Karpas-422 (cell line): ENCODE data around the gene MOAP1. TPM values are rescaled to one million over a fixed set of nuclear protein-coding genes. Genes with fewer than 3 reads are reported as not detected.
A peak's percentile ranks its signal among the peaks of the same experiment; 100 is the strongest.

Experiments
- DNase-seq: peaks from one replicate; pipeline ENCODE4 v3.0.0-alpha.2; 2015
- H2AFZ ChIP-seq: fragments of 200-600 bp; sonication (generic); 2 replicates; pipeline ENCODE4 v1.6.1; 2014; ENCODE audit warnings: antibody characterized with exemption, low read length, mixed read lengths
- H3K27ac ChIP-seq: fragments of 200-600 bp; sonication (generic); 2 replicates; pipeline ENCODE4 v1.5.1; 2014; ENCODE audit warnings: mild to moderate bottlenecking, low read length, moderate library complexity
- H3K27me3 ChIP-seq: fragments of 200-600 bp; sonication (generic); 2 replicates; pipeline ENCODE4 v1.6.1; 2014; ENCODE audit warnings: low read length, mixed read lengths
- H3K36me3 ChIP-seq: fragments of 200-600 bp; sonication (generic); 2 replicates; pipeline ENCODE4 v1.6.1; 2014; ENCODE audit warnings: low read length, mixed read lengths; ENCODE audit not compliant: insufficient read depth
- H3K4me1 ChIP-seq: fragments of 200-600 bp; sonication (generic); 2 replicates; pipeline ENCODE4 v1.6.1; 2014; ENCODE audit warnings: mild to moderate bottlenecking, low read length, mixed read lengths
- H3K4me2 ChIP-seq: fragments of 200-600 bp; sonication (generic); 2 replicates; pipeline ENCODE4 v1.6.1; 2014; ENCODE audit warnings: low read length, low read depth, mild to moderate bottlenecking; ENCODE audit not compliant: poor library complexity, severe bottlenecking
- H3K4me3 ChIP-seq: fragments of 200-600 bp; sonication (generic); 2 replicates; pipeline ENCODE4 v1.5.1; 2014; ENCODE audit warnings: mild to moderate bottlenecking, antibody characterized with exemption, low read length, mixed read lengths
- H3K79me2 ChIP-seq: fragments of 200-600 bp; sonication (generic); 2 replicates; pipeline ENCODE4 v1.6.1; 2014; ENCODE audit warnings: mild to moderate bottlenecking, low read length, mixed read lengths
- H3K9ac ChIP-seq: fragments of 200-600 bp; sonication (generic); 2 replicates; pipeline ENCODE4 v1.6.0; 2014; ENCODE audit warnings: low read length
- H3K9me2 ChIP-seq: fragments of 200-600 bp; sonication (generic), shearing (Covaris generic); replicated peaks from 2 replicates; pipeline ENCODE4 v1.6.0; 2014; ENCODE audit warnings: mild to moderate bottlenecking, low read length, moderate library complexity; ENCODE audit not compliant: insufficient read depth
- H3K9me3 ChIP-seq: fragments of 300-700, 200-600 bp; sonication (generic); 2 replicates; pipeline ENCODE4 v1.6.1; 2014; ENCODE audit warnings: low read length, mixed read lengths
- H4K20me1 ChIP-seq: fragments of 200-600 bp; sonication (generic); 2 replicates; pipeline ENCODE4 v1.6.1; 2014; ENCODE audit warnings: mild to moderate bottlenecking, antibody characterized with exemption, low read length, low read depth; ENCODE audit not compliant: insufficient read depth
- total RNA-seq: library from RNA; depleted of rRNA; stranded (reverse); fragments of >200 nt; shearing (Covaris generic); gene quantifications from 2 replicates; pipeline ENCODE4 v1.2.3, GENCODE V29; 2014; ENCODE audit warnings: low replicate concordance

MOAP1 gene
- total RNA-seq, 1 experiment from 2014 or later: 50.8 TPM

GRCh38 chr14:93220509-93220908 is 35.8 kb upstream of the MOAP1 start:
- peaks cover 44% of the 10 kb centered on the region for H3K36me3 ChIP-seq
- H3K4me1 ChIP-seq: peaks cover 2% of the 10 kb centered on the region; the same call in 1 of the 2 replicates

GRCh38 chr14:93219103-93219726 is 34.5 kb upstream of the MOAP1 start:
- peak; percentile 89 for DNase-seq

More at GRCh38 chr14:93220509-93220908, 35.8 kb upstream of the MOAP1 start:
- Histone ChIP-seq H3K4me2 (no peak overlapping the region), H3K4me3 (no peak overlapping the region), H3K9ac (no peak overlapping the region), H2AFZ (no peak overlapping the region), H3K27ac (no peak overlapping the region), H3K27me3 (no peaks in the 10 kb centered on the region), H3K9me3 (no peaks in the 10 kb centered on the region), H3K79me2 (no peaks in the 10 kb centered on the region), H4K20me1 (no peaks in the 10 kb centered on the region), H3K9me2 (no peaks in the 10 kb centered on the region)
- DNase-seq: peak; percentile 61

GRCh38 chr14:93214598-93214997 is 29.9 kb upstream of the MOAP1 start:
- H2AFZ ChIP-seq: no peak overlapping the region
- no peak overlapping the region for H3K4me2 ChIP-seq
- H4K20me1 ChIP-seq: no peaks in the 10 kb centered on the region
- no peaks in the 10 kb centered on the region for H3K9me2 ChIP-seq
- H3K4me1 ChIP-seq: peaks cover 22% of the 10 kb centered on the region
- H3K27me3 ChIP-seq: no peaks in the 10 kb centered on the region
- H3K27ac ChIP-seq: no peak overlapping the region
- peaks cover 14% of the 10 kb centered on the region for H3K79me2 ChIP-seq
- H3K9ac ChIP-seq: no peak overlapping the region
- no peak for DNase-seq
- H3K36me3 ChIP-seq: peaks cover 39% of the 10 kb centered on the region; the same call in 1 of the 2 replicates
- H3K4me3 ChIP-seq: no peak overlapping the region
- H3K9me3 ChIP-seq: no peaks in the 10 kb centered on the region

More at GRCh38 chr14:93219103-93219726, 34.5 kb upstream of the MOAP1 start:
- no peak overlapping the region for H3K9ac ChIP-seq
- H3K9me3 ChIP-seq: no peaks in the 10 kb centered on the region
- no peak overlapping the region for H3K4me2 ChIP-seq
- H3K9me2 ChIP-seq: no peaks in the 10 kb centered on the region
- H3K27me3 ChIP-seq: no peaks in the 10 kb centered on the region
- H3K4me1 ChIP-seq: peaks cover 2% of the 10 kb centered on the region; the same call in 1 of the 2 replicates
- H3K79me2 ChIP-seq: no peaks in the 10 kb centered on the region
- no peaks in the 10 kb centered on the region for H4K20me1 ChIP-seq
- H3K36me3 ChIP-seq: peaks cover 43% of the 10 kb centered on the region
- no peak overlapping the region for H3K27ac ChIP-seq
- no peak overlapping the region for H3K4me3 ChIP-seq
- no peak overlapping the region for H2AFZ ChIP-seq

GRCh38 chr14:93212432-93212831 is 27.7 kb upstream of the MOAP1 start:
- Histone ChIP-seq H3K9me2 (no peaks in the 10 kb centered on the region), H4K20me1 (no peaks in the 10 kb centered on the region), H3K9me3 (no peaks in the 10 kb centered on the region), H3K4me3 (no peak overlapping the region), H2AFZ (no peak overlapping the region), H3K27ac (peak overlapping the region; percentile 43), H3K9ac (no peak overlapping the region), H3K79me2 (peaks cover 36% of the 10 kb centered on the region), H3K4me1 (peaks cover 40% of the 10 kb centered on the region), H3K36me3 (peaks cover 30% of the 10 kb centered on the region; the same call in 1 of the 2 replicates), H3K4me2 (no peak overlapping the region), H3K27me3 (no peaks in the 10 kb centered on the region)
- no peak for DNase-seq

GRCh38 chr14:93207468-93208308 is 23.0 kb upstream of the MOAP1 start:
- peaks cover 28% of the 10 kb centered on the region; the same call in 1 of the 2 replicates for H3K36me3 ChIP-seq
- H3K9me3 ChIP-seq: no peaks in the 10 kb centered on the region
- peak overlapping the region; percentile 39 for H3K27ac ChIP-seq
- peak overlapping the region; percentile 98 for H3K4me3 ChIP-seq
- H3K4me2 ChIP-seq: peak overlapping the region; percentile 95
- H3K4me1 ChIP-seq: peaks cover 60% of the 10 kb centered on the region
- no peaks in the 10 kb centered on the region for H4K20me1 ChIP-seq
- no peaks in the 10 kb centered on the region for H3K9me2 ChIP-seq
- peak; percentile 77 for DNase-seq
- H3K79me2 ChIP-seq: peaks cover 80% of the 10 kb centered on the region
- H2AFZ ChIP-seq: peak overlapping the region; percentile 58; the same call in 1 of the 2 replicates
- H3K9ac ChIP-seq: peak overlapping the region; percentile 93
- H3K27me3 ChIP-seq: no peaks in the 10 kb centered on the region

GRCh38 chr14:93206793-93207467 is 22.2 kb upstream of the MOAP1 start, which contains the start of the genes GON7 and UBR7:
Gene GON7 (minus strand): TSS chr14:93207065. CDS start chr14:93207037, 28 bp downstream.
Gene UBR7 (plus strand): TSS chr14:93207256. CDS start chr14:93207292, 36 bp downstream.
- Histone ChIP-seq H3K9ac (peak within 1 kb of the TSS; percentile 93), H3K4me3 (peak within 1 kb of the TSS; percentile 98)

GRCh38 chr14:93201155-93201704 is 16.5 kb upstream of the MOAP1 start:
- no peak for DNase-seq
- Histone ChIP-seq H3K36me3 (peaks cover 23% of the 10 kb centered on the region; the same call in 1 of the 2 replicates), H3K4me3 (no peak overlapping the region), H3K27ac (no peak overlapping the region), H3K9ac (no peak overlapping the region), H2AFZ (no peak overlapping the region), H3K79me2 (peaks cover 64% of the 10 kb centered on the region), H3K4me1 (peaks cover 20% of the 10 kb centered on the region), H3K4me2 (no peak overlapping the region), H4K20me1 (no peaks in the 10 kb centered on the region), H3K9me2 (no peaks in the 10 kb centered on the region), H3K27me3 (no peaks in the 10 kb centered on the region), H3K9me3 (no peaks in the 10 kb centered on the region)

More at GRCh38 chr14:93206793-93207467, 22.2 kb upstream of the MOAP1 start, which contains the start of the genes GON7 and UBR7:
- Histone ChIP-seq H3K9me3 (no peaks in the 10 kb centered on the region), H4K20me1 (no peaks in the 10 kb centered on the region), H3K27ac (peak within 1 kb of the TSS; percentile 61), H3K27me3 (no peaks in the 10 kb centered on the region), H3K4me1 (peaks cover 55% of the 10 kb centered on the region), H3K4me2 (peak within 1 kb of the TSS; percentile 95), H3K79me2 (peaks cover 82% of the 10 kb centered on the region), H2AFZ (peak within 1 kb of the TSS; percentile 58; the same call in 1 of the 2 replicates), H3K36me3 (peaks cover 31% of the 10 kb centered on the region; the same call in 1 of the 2 replicates), H3K9me2 (no peaks in the 10 kb centered on the region)
- DNase-seq: peak; percentile 99
